MCF 10A (cell line): ENCODE measurements around the gene CALY. TPM values are rescaled to one million over a fixed set of nuclear protein-coding genes. Genes with fewer than 3 reads are reported as not detected.
A peak's percentile ranks its signal among the peaks of the same experiment; 100 is the strongest.

Experiments used
- BruUV-seq: library from RNA; stranded (reverse); fragments of 400-500 nt; replicated peaks from 2 replicates; lab custom pipeline; 2021; lab: Mats Ljungman, UMichigan
- CTCF ChIA-PET: fragments of 300-600 bp; sonication (Branson Sonifier 250); formaldehyde crosslinking; extraction: SDS; loops from one replicate; lab custom pipeline; 2021; ENCODE audit warnings: antibody characterized with exemption, inconsistent platforms; lab: Yijun Ruan, JAX
- POLR2A ChIA-PET: fragments of 300-600, 350-650 bp; sonication (Branson Sonifier 250); formaldehyde crosslinking; extraction: SDS; loops from one replicate; lab custom pipeline; 2020; ENCODE audit warnings: antibody characterized with exemption, inconsistent platforms; lab: Yijun Ruan, JAX
- DNase-seq: peaks from one replicate; pipeline ENCODE4 v3.0.0-alpha.2; 2018; ENCODE audit not compliant: unreplicated experiment
- H3K27ac Mint-ChIP-seq: one replicate; pipeline ENCODE4 v1.8.0; 2022; ENCODE audit warnings: mild to moderate bottlenecking, low read depth, mixed read lengths; ENCODE audit not compliant: unreplicated experiment
- H3K27me3 Mint-ChIP-seq: one replicate; pipeline ENCODE4 v1.8.0; 2022; ENCODE audit warnings: mixed read lengths; ENCODE audit not compliant: insufficient read depth, unreplicated experiment
- H3K36me3 Mint-ChIP-seq: one replicate; pipeline ENCODE4 v1.8.0; 2022; ENCODE audit warnings: mild to moderate bottlenecking, moderate library complexity, mixed read lengths; ENCODE audit not compliant: insufficient read depth, unreplicated experiment
- H3K4me1 Mint-ChIP-seq: one replicate; pipeline ENCODE4 v1.8.0; 2022; ENCODE audit warnings: mixed read lengths; ENCODE audit not compliant: insufficient read depth, unreplicated experiment
- H3K4me3 Mint-ChIP-seq: one replicate; pipeline ENCODE4 v1.8.0; 2022; ENCODE audit warnings: mild to moderate bottlenecking, moderate library complexity, mixed read lengths; ENCODE audit not compliant: unreplicated experiment
- H3K9me3 Mint-ChIP-seq: one replicate; pipeline ENCODE4 v1.8.0; 2022; ENCODE audit warnings: mixed read lengths; ENCODE audit not compliant: unreplicated experiment
- CTCF ChIP-seq: fragments of 200-600 bp; IDR thresholded peaks from one replicate; pipeline ENCODE4 v1.8.0; 2022; ENCODE audit warnings: antibody characterized with exemption, mild to moderate bottlenecking; ENCODE audit not compliant: unreplicated experiment
- intact Hi-C: fragments of 100-400 bp; cut with micrococcal nuclease; formaldehyde crosslinking; loops from 2 replicates; pipeline ENCODE4 v1.14.1; 2022
- total RNA-seq: library from RNA; stranded (reverse); gene quantifications from 2 replicates; pipeline ENCODE4 v1.2.3, GENCODE V29; 2022

CALY gene
- total RNA-seq, 1 experiment from 2014 or later = not detected

GRCh38 chr10:133381036-133381435 is 44.3 kb upstream of the CALY start:
- no peak overlapping the region for H3K27ac Mint-ChIP-seq
- CTCF ChIA-PET = no interaction called here
- DNase-seq = no peak
- no peak overlapping the region for H3K4me3 Mint-ChIP-seq
- H3K36me3 Mint-ChIP-seq = no peaks in the 10 kb centered on the region
- no peak for TF ChIP-seq CTCF
- H3K4me1 Mint-ChIP-seq = no peaks in the 10 kb centered on the region
- intact Hi-C loops = no loop called here
- H3K27me3 Mint-ChIP-seq = no peaks in the 10 kb centered on the region
- POLR2A ChIA-PET = no interaction called here
- H3K9me3 Mint-ChIP-seq = no peaks in the 10 kb centered on the region
- no TSS peak for BruUV-seq

GRCh38 chr10:133379801-133380666 is 43.3 kb upstream of the CALY start:
- peak overlapping the region; percentile 62 for H3K4me3 Mint-ChIP-seq
- no peaks in the 10 kb centered on the region for H3K27me3 Mint-ChIP-seq
- no peak overlapping the region for H3K27ac Mint-ChIP-seq
- H3K4me1 Mint-ChIP-seq = no peaks in the 10 kb centered on the region
- H3K36me3 Mint-ChIP-seq = no peaks in the 10 kb centered on the region
- CTCF ChIA-PET = interaction anchor here (0.7 kb wide), 1 partner anchor 22 kb away, joined by 3 read pairs; no protein-coding TSS in a partner anchor
- H3K9me3 Mint-ChIP-seq = no peaks in the 10 kb centered on the region
- DNase-seq = no peak
- TF ChIP-seq CTCF = no peak
- intact Hi-C loops = no loop called here
- POLR2A ChIA-PET = interaction anchor here (0.8 kb wide), 1 partner anchor 14 kb away, joined by 3 read pairs; the partner anchor contains the start of gene MTG1
- no TSS peak for BruUV-seq

- peak; percentile 29 for DNase-seq
- Mint-ChIP-seq H3K27ac (no peak within 1 kb of the TSS), H3K4me1 (no peaks in the 10 kb centered on the region), H3K9me3 (no peaks in the 10 kb centered on the region), H3K36me3 (no peaks in the 10 kb centered on the region), H3K4me3 (peak within 1 kb of the TSS; percentile 71), H3K27me3 (no peaks in the 10 kb centered on the region)
- intact Hi-C loops = no loop called here
- CTCF ChIA-PET = no interaction called here
- TF ChIP-seq CTCF = no peak
- POLR2A ChIA-PET = interaction anchor here (0.8 to 1.2 kb wide), 2 partner anchors 14 to 15 kb away, joined by 3 to 8 read pairs; partner anchors contain the start of gene MTG1
- BruUV-seq = no TSS peak
These were observed 42.6 kb upstream of the CALY start, which contains the start of gene PAOX for GRCh38 chr10:133379152-133379800. Gene PAOX (plus strand): TSS chr10:133379262. CDS start chr10:133379317, 55 bp downstream.
